ENCODE results near the gene VPS52. TPM values are rescaled to one million over a fixed set of nuclear protein-coding genes. Genes with fewer than 3 reads are reported as not detected.

The VPS52 gene
- total RNA-seq, 4 donors from 2014 or later = 34.1 to 45.5 (median 39.8) TPM

GRCh38 chr6:33294086-33294823 lies 22.6 kb upstream of the VPS52 start:
- Histone ChIP-seq H3K27me3 (no peaks in the 10 kb centered on the region), H3K4me3 (no peak overlapping the region), H3K9me3 (no peaks in the 10 kb centered on the region), H3K4me1 (peaks cover 19 to 63% (median 28%) of the 10 kb centered on the region in 3 donors), H3K27ac (no peak overlapping the region), H3K36me3 (peaks cover 18 to 62% (median 31%) of the 10 kb centered on the region in 3 donors)
- DNase-seq = no peak
- TF ChIP-seq POLR2A (IDR thresholded peaks at IDR 0.05) (no peak), CTCF (IDR thresholded peaks at IDR 0.05) (no peak)
- WGBS, 2 donors = 60 to 64% methylated on average over 10 of the region's 10 CpGs
- intact Hi-C loops (cut with DNase I) = no loop called here

GRCh38 chr6:33292996-33293682 lies 21.5 kb upstream of the VPS52 start:
- Histone ChIP-seq H3K27ac (no peak overlapping the region), H3K27me3 (no peaks in the 10 kb centered on the region), H3K9me3 (no peaks in the 10 kb centered on the region), H3K36me3 (peaks cover 18 to 62% (median 31%) of the 10 kb centered on the region in 3 donors), H3K4me1 (peaks cover 24 to 66% (median 32%) of the 10 kb centered on the region in 3 donors), H3K4me3 (no peak overlapping the region)
- no peak for DNase-seq
- intact Hi-C loops (cut with DNase I) = no loop called here
- 81% methylated on average over 11 to 13 of the region's 16 CpGs for WGBS, 2 donors
- TF ChIP-seq CTCF (IDR thresholded peaks at IDR 0.05) (no peak), POLR2A (IDR thresholded peaks at IDR 0.05) (no peak)

GRCh38 chr6:33290459-33290858 lies 18.8 kb upstream of the VPS52 start:
- WGBS, 2 donors = 60 to 74% methylated on average over 6 to 7 of the region's 7 CpGs
- intact Hi-C loops (cut with DNase I) = no loop called here
- no peak for TF ChIP-seq CTCF (IDR thresholded peaks at IDR 0.05)
- Histone ChIP-seq H3K27me3 (no peaks in the 10 kb centered on the region), H3K36me3 (peaks cover 12 to 76% (median 39%) of the 10 kb centered on the region in 3 donors), H3K4me3 (peak overlapping the region in 3 of 4 donors; percentile 82 to 84 (median 82)), H3K4me1 (peaks cover 21 to 55% (median 25%) of the 10 kb centered on the region in 3 donors), H3K9me3 (no peaks in the 10 kb centered on the region), H3K27ac (peak overlapping the region in 2 of 4 donors; percentile 83 to 92)
- no peak for DNase-seq

- H3K36me3 ChIP-seq = peaks cover 12 to 76% (median 34%) of the 10 kb centered on the region in 3 donors
- no peak for TF ChIP-seq CTCF (IDR thresholded peaks at IDR 0.05)
- no peak for TF ChIP-seq POLR2A (IDR thresholded peaks at IDR 0.05)
These were observed 18.2 kb upstream of the VPS52 start for GRCh38 chr6:33289784-33290315.

More at GRCh38 chr6:33289784-33290315, 18.2 kb upstream of the VPS52 start:
- DNase-seq = no peak
- Histone ChIP-seq H3K4me1 (peaks cover 21 to 49% (median 25%) of the 10 kb centered on the region in 3 donors), H3K27me3 (no peaks in the 10 kb centered on the region), H3K4me3 (peak overlapping the region; percentile 53 to 84 (median 82)), H3K9me3 (no peaks in the 10 kb centered on the region), H3K27ac (peak overlapping the region; percentile 68 to 92 (median 82))
- WGBS, 2 donors = 0% methylated on average over 8 to 14 of the region's 14 CpGs
- intact Hi-C loops (cut with DNase I) = no loop called here
